Fibroblast of upper back skin (primary cell): ENCODE data around the gene GSG1L2.
"Not testable (repeated sequence)": the region's sequence is repeated elsewhere in the genome, so short reads cannot be mapped to it uniquely, and the experiment has no call there.

Experiments
- DNase-seq: peaks from one replicate; pipeline ENCODE4 v3.0.0-alpha.2; 2013

GSG1L2 gene

GRCh38 chr17:9784544-9784943 is 37.3 kb downstream of the GSG1L2 start:
- no peak for DNase-seq

- not testable (repeated sequence) for DNase-seq
Measured at GRCh38 chr17:9783465-9783864, 38.4 kb downstream of the GSG1L2 start.

- no peak for DNase-seq
Measured at GRCh38 chr17:9783050-9783449, 38.8 kb downstream of the GSG1L2 start.

- no peak for DNase-seq
Measured at GRCh38 chr17:9780552-9780951, 41.3 kb downstream of the GSG1L2 start.

GRCh38 chr17:9776911-9777310 is 45.0 kb downstream of the GSG1L2 start:
- no peak for DNase-seq

- no peak for DNase-seq
Measured at GRCh38 chr17:9772658-9773057, 49.2 kb downstream of the GSG1L2 start.

- no peak for DNase-seq
Measured at GRCh38 chr17:9771465-9771864, 50.4 kb downstream of the GSG1L2 start.

GRCh38 chr17:9769036-9769695 is 52.7 kb downstream of the GSG1L2 start:
- no peak for DNase-seq

- peak; percentile 28 for DNase-seq
Measured at GRCh38 chr17:9768381-9768934, 53.4 kb downstream of the GSG1L2 start.

- no peak for DNase-seq
Measured at GRCh38 chr17:9767432-9767991, 54.4 kb downstream of the GSG1L2 start.

- no peak for DNase-seq
Measured at GRCh38 chr17:9766970-9767369, 54.9 kb downstream of the GSG1L2 start.

- DNase-seq = no peak
Measured at GRCh38 chr17:9765322-9765721, 56.6 kb downstream of the GSG1L2 start.

- no peak for DNase-seq
Measured at GRCh38 chr17:9763643-9764042, 58.2 kb downstream of the GSG1L2 start.

GRCh38 chr17:9760266-9760665 is 61.6 kb downstream of the GSG1L2 start:
- DNase-seq = no peak

GRCh38 chr17:9755083-9755482 is 66.8 kb downstream of the GSG1L2 start:
- DNase-seq = peak; percentile 7
